NT2/D1 (cell line): ENCODE results near the gene SLC9A9.

Experiments used
- SUZ12 ChIP-seq: IDR thresholded peaks from 2 replicates; pipeline ENCODE4 v1.6.1; 2011; ENCODE audit not compliant: insufficient read length, insufficient read depth; ENCODE audit errors: extremely low read depth
- YY1 ChIP-seq: IDR thresholded peaks from 2 replicates; pipeline ENCODE4 v1.6.1; 2011; ENCODE audit not compliant: insufficient read length, insufficient read depth

- TF ChIP-seq YY1 (no peak), SUZ12 (no peak)
These were observed 243.7 kb downstream of the SLC9A9 start for GRCh38 chr3:143604402-143605185.
